Pulmonary artery endothelial cell (primary cell): ENCODE results near the gene SYCP2L. TPM values are rescaled to one million over a fixed set of nuclear protein-coding genes. Genes with fewer than 3 reads are reported as not detected.
"Not testable (repeated sequence)": the region's sequence is repeated elsewhere in the genome, so short reads cannot be mapped to it uniquely, and the experiment has no call there.

ENCODE experiments used
- DNase-seq: peaks from one replicate; pipeline ENCODE4 v3.0.0-alpha.2; 2011; ENCODE audit warnings: low read depth, low spot score
- total RNA-seq: library from RNA; depleted of rRNA; stranded (reverse); fragments of >200 nt; gene quantifications from 2 replicates; pipeline ENCODE4 v1.2.3, GENCODE V29; 2014

SYCP2L gene
- total RNA-seq, 1 donor from 2014 or later: not detected

DNA sequence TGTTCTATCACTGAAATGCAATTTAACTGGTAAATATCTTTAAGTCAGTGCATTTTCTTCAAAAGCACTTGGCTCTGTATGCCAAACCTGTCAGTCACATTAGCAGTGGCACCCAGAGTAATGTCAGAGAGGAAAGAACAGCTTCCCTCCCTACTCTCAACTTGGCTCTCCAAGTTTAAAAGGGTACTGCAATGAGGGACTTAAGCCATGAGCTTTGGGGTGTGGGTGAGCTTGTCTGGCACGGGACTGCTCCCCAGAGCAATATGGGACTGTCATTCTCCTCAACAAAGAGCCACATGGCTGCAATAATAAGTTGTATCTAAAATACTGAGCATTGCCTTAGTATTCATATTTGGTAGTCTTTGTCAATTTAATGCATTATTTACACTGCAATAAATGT lies 9.0 kb upstream of the SYCP2L start:
- no peak for DNase-seq

- no peak for DNase-seq
These were observed 6.5 kb upstream of the SYCP2L start for GRCh38 chr6:10880366-10880765.

GRCh38 chr6:10882253-10882630 lies 4.6 kb upstream of the SYCP2L start:
- DNase-seq: not testable (repeated sequence)

- no peak for DNase-seq
These were observed 4.1 kb upstream of the SYCP2L start for GRCh38 chr6:10882657-10883171.

DNA sequence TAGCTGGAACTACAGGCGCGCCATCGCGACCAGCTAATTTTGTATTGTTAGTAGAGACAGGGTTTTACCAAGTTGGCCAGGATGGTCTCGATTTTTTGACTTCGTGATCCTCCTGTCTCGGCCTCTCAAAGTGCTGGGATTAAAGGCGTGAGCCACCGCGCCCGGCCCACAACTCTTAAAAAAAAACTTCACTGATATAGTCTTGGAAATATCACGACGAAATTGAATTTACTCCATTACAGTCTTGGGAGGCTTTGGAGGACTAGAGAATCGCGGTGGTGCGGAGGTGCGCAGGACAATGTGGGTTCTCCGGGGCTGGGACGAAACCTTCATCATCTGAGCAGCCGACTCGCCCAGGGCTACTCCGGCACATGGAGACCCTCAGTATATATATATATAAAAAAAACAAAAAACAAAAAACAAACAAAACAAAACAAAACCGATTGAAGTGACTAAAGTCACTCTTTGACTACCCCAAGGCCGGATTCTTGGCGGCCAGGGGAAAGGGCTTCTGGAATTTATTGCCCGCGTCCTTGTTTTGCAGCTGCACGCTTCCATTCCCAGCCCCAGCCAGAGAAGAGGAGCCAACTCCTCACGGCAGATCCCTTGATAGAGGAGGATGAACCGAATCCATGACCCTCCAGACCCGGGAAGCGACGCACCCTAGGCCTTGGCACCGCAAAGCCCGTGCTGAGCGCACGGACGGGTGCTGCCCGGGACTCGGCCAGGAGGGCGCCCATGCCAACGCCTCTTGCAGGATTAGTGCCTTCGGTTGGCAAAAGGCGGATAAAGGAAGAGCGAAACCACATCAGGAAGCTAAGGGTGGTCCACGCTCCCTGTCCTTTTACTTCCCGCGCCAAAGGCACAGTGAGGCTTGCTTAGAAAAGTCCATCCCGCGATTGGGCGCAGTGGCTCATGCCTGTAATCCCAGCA lies 3.3 kb upstream of the SYCP2L start:
- no peak for DNase-seq

DNA sequence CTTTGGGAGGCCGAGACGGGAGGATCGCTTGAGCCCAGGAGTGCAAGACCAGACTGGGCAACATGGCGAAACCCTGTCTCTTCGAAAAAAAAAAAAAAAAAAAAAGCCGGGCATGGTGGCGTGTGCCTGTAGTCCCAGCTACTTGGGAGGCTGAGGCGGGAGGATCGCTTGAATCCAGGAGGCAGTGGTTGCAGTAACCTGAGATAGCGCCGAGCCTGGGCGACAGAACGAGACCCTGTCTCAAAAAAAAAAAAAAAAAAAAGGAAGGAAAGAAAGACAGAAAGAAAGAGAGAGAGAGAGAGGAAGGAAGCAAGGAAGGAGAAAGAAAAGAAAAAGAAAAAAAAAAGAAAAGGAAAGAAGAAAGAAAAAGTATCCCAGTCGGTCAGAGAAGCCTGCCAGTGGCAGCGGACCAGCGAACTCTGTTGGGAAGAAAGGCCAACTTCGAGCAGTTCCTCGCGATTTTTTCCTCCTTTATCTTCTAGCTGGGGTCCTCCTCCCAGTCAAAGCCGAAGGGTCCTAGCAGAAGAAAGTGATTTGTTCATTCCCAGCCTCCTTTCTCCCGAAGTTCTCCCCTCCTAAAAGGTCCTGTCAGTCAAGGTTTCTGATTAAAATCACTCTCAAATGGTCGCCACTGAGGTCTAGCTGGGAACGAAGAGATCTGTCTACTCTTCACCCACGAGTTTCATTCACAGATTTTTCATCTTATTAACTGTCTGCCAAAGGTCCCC lies 2.4 kb upstream of the SYCP2L start:
- DNase-seq: no peak

GRCh38 chr6:10886365-10886690 lies 524 bp upstream of the SYCP2L start:
- DNase-seq: not testable (repeated sequence)

- DNase-seq: no peak
These were observed 3.3 kb downstream of the SYCP2L start for GRCh38 chr6:10890151-10890550.

DNA sequence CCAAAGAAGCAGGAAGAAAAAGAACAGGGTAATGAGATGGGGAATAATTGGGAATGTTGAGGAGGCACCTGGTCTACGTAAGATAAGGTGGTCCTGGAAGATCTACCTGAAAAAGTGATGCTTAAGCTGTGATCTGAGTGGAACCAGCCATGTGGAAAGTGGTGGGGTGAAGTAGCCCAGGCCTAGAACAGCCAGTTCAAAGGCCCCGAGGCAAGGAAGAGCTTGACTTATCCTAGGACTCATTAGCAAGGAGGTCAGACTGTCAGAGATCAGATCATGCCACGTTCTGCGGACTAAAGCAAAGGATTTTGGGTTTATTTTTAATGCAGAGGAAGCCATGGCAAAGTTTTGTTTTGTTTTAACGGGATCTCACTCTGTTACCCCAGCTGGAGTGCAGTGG lies 5.1 kb downstream of the SYCP2L start:
- no peak for DNase-seq

GRCh38 chr6:10894958-10895357 lies 8.1 kb downstream of the SYCP2L start:
- DNase-seq: no peak

GRCh38 chr6:10896691-10897090 lies 9.8 kb downstream of the SYCP2L start:
- DNase-seq: no peak

DNA sequence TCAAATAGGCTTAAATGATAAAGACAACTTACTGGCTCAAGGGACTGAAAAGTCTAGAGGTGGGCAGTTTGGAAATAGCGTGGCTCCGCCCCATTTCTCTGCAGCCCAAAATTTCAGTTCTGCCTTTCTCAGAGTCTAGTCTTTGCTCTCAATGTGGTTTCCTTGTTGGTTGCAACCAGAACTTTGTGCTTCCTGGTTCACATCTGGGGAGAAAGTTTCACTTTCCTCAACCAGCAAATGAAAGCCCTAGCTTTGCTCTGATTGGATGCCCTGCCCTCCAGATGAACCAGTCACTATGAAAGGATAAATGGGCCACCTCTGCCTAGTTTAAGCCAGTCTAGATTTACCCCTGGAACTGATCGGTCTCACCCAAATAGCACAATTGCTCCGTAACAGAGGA lies 14.9 kb downstream of the SYCP2L start:
- DNase-seq: no peak

- no peak for DNase-seq
These were observed 17.2 kb downstream of the SYCP2L start for GRCh38 chr6:10904015-10904414.

DNA sequence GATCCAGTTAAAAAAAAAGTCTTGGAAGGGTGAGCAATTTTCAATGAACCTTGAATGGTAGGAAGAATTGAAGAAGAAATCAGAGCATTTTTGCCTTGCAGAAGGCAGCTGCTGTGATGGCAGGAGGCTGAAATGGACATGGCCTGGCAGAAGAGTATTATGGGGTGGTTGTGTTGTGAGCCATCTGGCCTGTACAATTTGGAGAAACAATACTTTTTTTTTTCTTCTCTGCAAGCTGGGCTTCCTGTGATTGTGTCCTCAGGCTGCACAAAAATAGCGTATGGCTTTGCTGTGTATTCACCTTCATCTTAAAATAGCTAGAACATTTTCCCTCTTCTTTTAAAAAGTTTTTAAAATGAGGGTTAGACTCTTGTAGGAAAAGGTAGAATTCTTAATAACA lies 21.4 kb downstream of the SYCP2L start:
- peak; percentile 2 for DNase-seq

- DNase-seq: not testable (repeated sequence)
These were observed 32.7 kb downstream of the SYCP2L start for GRCh38 chr6:10919520-10919919.

DNA sequence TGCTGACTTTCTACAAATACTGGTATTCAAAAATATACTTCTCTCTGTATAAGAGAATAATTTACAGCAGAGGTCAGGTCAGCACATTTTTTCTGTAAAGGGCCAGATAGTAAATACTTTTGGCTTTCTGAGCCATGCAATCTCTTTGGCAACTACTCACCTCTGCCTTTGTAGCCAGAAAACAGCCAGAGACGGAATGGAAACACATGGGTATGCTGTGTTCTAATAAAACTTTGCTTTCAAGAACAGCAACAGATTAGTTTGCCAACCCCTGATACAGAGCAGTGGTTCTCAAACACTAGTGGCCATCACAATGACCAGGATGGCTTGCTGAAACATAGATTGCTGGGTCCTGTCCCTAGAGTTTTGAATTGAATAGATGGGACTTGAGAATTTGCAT lies 46.3 kb downstream of the SYCP2L start:
- DNase-seq: no peak

- no peak for DNase-seq
These were observed 53.0 kb downstream of the SYCP2L start for GRCh38 chr6:10939840-10940239.

- DNase-seq: no peak
These were observed 59.0 kb downstream of the SYCP2L start for GRCh38 chr6:10945845-10946244.

- no peak for DNase-seq
These were observed 61.1 kb downstream of the SYCP2L start for GRCh38 chr6:10947966-10948365.

- no peak for DNase-seq
These were observed 63.0 kb downstream of the SYCP2L start for GRCh38 chr6:10949579-10950490.

GRCh38 chr6:10951675-10952282 lies 64.9 kb downstream of the SYCP2L start:
- DNase-seq: no peak
